Measurements from ENCODE around the gene RYR2.

RYR2 gene

GRCh38 chr1:237040823-237041222 lies 1.2 kb upstream of the RYR2 start:
- TF ChIP-seq CTCF (IDR thresholded peaks at IDR 0.05; ENCODE audit: low read depth, low read length): no peak
- DNase-seq (ENCODE audit: low read depth in 2 of 2): no peak
- H3K4me3 ChIP-seq (replicated peaks in 1 of 2; ENCODE audit: low read depth in 2 of 2, low read length in 2 of 2): no peak overlapping the region

DNA sequence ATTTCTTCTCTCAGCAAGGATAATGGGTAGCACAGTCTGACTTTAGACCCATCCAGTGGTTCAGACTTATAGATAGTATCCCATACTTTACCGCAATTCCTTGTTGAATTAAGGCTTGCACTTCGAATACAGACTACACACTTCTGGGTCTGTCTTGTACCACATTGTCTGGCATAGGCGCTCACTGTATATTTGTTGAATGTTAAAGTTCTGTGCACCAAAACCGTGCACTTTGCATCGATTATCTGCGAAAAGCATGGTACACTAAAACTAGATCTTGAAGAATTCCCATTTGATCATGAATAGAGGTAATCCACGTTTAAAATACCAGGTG lies 556 bp upstream of the RYR2 start:
- no peak for TF ChIP-seq CTCF (IDR thresholded peaks at IDR 0.05; ENCODE audit: low read depth, low read length)
- no peak overlapping the region for H3K4me3 ChIP-seq (replicated peaks in 1 of 2; ENCODE audit: low read depth in 2 of 2, low read length in 2 of 2)
- DNase-seq (ENCODE audit: low read depth in 2 of 2): no peak

GRCh38 chr1:237042526-237042891 lies 525 bp downstream of the RYR2 start:
- no peak for TF ChIP-seq CTCF (IDR thresholded peaks at IDR 0.05; ENCODE audit: low read depth, low read length)
- H3K4me3 ChIP-seq (replicated peaks in 1 of 2; ENCODE audit: low read depth in 2 of 2, low read length in 2 of 2): peak overlapping the region in 1 of 2 donors; percentile 43
- DNase-seq (ENCODE audit: low read depth in 2 of 2): no peak

GRCh38 chr1:237042892-237043576 lies 1.1 kb downstream of the RYR2 start:
- DNase-seq (ENCODE audit: low read depth in 2 of 2): peak in 1 of 2 donors; percentile 7
- TF ChIP-seq CTCF (IDR thresholded peaks at IDR 0.05; ENCODE audit: low read depth, low read length): no peak
- H3K4me3 ChIP-seq (replicated peaks in 1 of 2; ENCODE audit: low read depth in 2 of 2, low read length in 2 of 2): peak overlapping the region in 1 of 2 donors; percentile 37

DNA sequence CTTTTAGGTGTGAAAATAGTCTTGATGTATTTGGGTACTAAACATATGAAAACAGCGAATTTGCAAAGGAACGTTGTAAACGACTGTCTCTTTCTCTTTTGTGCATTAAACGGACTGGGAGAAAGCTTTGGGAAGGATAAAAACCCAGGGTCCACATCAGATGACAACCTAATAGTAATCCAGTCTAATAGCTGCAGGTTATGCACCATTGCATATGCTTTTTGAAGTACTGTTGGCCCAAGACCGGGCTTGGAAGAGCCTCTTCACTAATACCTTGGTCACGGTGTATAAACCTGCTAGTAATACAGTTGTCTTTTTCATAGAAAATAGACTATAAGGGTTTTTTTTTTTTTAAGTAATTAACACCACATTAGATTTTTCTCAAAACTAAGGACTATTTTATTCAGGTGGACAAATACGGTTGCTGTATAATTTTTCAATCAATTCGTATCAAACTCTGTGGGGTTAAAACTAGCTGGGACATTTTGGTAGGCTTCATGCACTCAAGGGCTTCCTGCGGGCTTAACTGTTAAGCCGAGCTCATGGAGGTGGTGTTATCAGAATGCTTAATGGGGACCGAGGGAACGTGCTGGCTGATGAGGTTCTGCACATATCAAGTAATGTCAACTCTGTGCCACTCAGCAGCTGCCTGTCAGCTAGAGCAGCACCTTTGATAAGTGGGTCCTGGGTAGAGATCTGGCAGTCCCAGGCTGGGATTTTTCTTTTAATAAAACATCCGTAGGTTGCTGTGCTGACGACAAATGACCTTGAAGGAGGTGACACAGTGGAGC lies 2.1 kb downstream of the RYR2 start:
- no peak for TF ChIP-seq CTCF (IDR thresholded peaks at IDR 0.05; ENCODE audit: low read depth, low read length)
- DNase-seq (ENCODE audit: low read depth in 2 of 2): no peak
- H3K4me3 ChIP-seq (replicated peaks in 1 of 2; ENCODE audit: low read depth in 2 of 2, low read length in 2 of 2): no peak overlapping the region

GRCh38 chr1:237045278-237046016 lies 3.5 kb downstream of the RYR2 start:
- DNase-seq (ENCODE audit: low read depth in 2 of 2): no peak
- H3K4me3 ChIP-seq (replicated peaks in 1 of 2; ENCODE audit: low read depth in 2 of 2, low read length in 2 of 2): no peak overlapping the region
- TF ChIP-seq CTCF (IDR thresholded peaks at IDR 0.05; ENCODE audit: low read depth, low read length): no peak

All from cardiac fibroblast (primary cell).